ENCODE data around the gene CHAD. TPM values are rescaled to one million over a fixed set of nuclear protein-coding genes. Genes with fewer than 3 reads are reported as not detected.

Gene CHAD
- total and polyA plus RNA-seq, 2 of the 13 experiments (the other 11 are each of a cell fraction or from before 2014, with no cell fraction given) = 1.4 TPM; not detected in 1

DNA sequence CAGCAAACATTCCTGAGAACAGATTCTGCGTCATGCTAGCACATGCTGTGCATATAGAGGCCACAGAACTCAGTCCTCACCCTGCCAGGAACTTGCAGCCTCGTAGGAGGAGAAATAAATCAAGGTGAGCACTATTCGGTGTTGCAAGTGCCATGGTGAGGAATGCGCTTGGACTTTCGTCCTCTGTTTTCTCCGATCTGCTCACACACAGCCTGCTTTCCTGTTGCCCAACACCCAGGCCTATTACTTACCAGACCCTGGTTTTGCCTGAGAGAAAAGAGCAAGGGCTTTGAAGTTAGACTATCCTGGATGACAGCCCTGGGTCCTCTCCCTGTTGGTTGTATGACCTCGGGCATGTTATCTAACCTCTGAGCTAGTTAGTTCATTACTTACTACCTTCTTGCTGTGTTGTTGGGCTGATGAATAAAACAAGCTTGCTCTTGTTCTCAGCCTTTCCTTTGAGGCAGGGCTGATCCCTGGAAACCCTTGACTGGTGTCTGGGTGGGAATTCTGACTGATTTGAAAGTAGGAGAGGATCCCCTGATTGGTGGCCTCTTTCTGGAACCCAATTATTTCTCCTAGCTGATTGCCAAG lies 39.8 kb downstream of the CHAD start (continued):
- TF ChIP-seq, protein P1, sequence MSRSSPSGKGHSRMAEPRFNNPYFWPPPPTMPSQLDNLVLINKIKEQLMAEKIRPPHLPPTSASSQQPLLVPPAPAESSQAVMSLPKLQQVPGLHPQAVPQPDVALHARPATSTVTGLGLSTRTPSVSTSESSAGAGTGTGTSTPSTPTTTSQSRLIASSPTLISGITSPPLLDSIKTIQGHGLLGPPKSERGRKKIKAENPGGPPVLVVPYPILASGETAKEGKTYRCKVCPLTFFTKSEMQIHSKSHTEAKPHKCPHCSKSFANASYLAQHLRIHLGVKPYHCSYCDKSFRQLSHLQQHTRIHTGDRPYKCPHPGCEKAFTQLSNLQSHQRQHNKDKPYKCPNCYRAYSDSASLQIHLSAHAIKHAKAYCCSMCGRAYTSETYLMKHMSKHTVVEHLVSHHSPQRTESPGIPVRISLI (CRISPR knock-in tag; IDR thresholded peaks at IDR 0.05; ENCODE audit: borderline replicate concordance) = peak; percentile 44; the same call in 1 of the 2 replicates
- TF ChIP-seq, protein P2, sequence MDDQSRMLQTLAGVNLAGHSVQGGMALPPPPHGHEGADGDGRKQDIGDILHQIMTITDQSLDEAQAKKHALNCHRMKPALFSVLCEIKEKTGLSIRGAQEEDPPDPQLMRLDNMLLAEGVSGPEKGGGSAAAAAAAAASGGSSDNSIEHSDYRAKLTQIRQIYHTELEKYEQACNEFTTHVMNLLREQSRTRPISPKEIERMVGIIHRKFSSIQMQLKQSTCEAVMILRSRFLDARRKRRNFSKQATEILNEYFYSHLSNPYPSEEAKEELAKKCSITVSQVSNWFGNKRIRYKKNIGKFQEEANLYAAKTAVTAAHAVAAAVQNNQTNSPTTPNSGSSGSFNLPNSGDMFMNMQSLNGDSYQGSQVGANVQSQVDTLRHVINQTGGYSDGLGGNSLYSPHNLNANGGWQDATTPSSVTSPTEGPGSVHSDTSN (CRISPR knock-in tag; IDR thresholded peaks at IDR 0.05; ENCODE audit: borderline replicate concordance) = no peak
- no peak for TF ChIP-seq TOE1 (CRISPR knock-in tag; IDR thresholded peaks at IDR 0.05)
- TF ChIP-seq THYN1 (CRISPR knock-in tag; IDR thresholded peaks at IDR 0.05; ENCODE audit: borderline replicate concordance, low read depth) = no peak
- TF ChIP-seq SKI (IDR thresholded peaks at IDR 0.05; ENCODE audit: partially characterized antibody) = peak; percentile 71
- TF ChIP-seq FOXO1 (CRISPR knock-in tag; IDR thresholded peaks at IDR 0.05) = peak; percentile 97
- peak; percentile 79; the same call in 1 of the 2 replicates for TF ChIP-seq ARNTL (CRISPR knock-in tag; IDR thresholded peaks at IDR 0.05)
- peak; percentile 80; the same call in 1 of the 2 replicates for TF ChIP-seq GTF3A (CRISPR knock-in tag; conservative IDR thresholded peaks at IDR 0.05)
- peak; percentile 84 for TF ChIP-seq KMT2A (CRISPR knock-in tag; IDR thresholded peaks at IDR 0.05)
- no peak; the same call in 1 of the 2 replicates for TF ChIP-seq ZNF746 (CRISPR knock-in tag; IDR thresholded peaks at IDR 0.05)
- TF ChIP-seq SNRNP70 (IDR thresholded peaks at IDR 0.05; ENCODE audit: low read depth, low read length) = no peak
- TF ChIP-seq, protein P3, sequence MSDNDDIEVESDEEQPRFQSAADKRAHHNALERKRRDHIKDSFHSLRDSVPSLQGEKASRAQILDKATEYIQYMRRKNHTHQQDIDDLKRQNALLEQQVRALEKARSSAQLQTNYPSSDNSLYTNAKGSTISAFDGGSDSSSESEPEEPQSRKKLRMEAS (IDR thresholded peaks at IDR 0.05) = peak; percentile 76
- TF ChIP-seq, protein P4, sequence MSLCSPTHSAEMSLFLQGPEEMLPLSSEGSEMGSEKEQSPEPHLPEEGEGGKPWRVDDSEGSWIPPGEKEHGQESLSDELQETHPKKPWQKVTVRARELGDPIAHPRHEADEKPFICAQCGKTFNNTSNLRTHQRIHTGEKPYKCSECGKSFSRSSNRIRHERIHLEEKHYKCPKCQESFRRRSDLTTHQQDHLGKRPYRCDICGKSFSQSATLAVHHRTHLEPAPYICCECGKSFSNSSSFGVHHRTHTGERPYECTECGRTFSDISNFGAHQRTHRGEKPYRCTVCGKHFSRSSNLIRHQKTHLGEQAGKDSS (CRISPR knock-in tag; IDR thresholded peaks at IDR 0.05; ENCODE audit: borderline replicate concordance, low read depth) = peak; percentile 92
- TF ChIP-seq EED (CRISPR knock-in tag; IDR thresholded peaks at IDR 0.05) = no peak
- no peak for TF ChIP-seq FOXM1 (CRISPR knock-in tag; IDR thresholded peaks at IDR 0.05)
- TF ChIP-seq RARG (CRISPR knock-in tag; IDR thresholded peaks at IDR 0.05; ENCODE audit: low read depth) = no peak
- TF ChIP-seq PHF5A (CRISPR knock-in tag; IDR thresholded peaks at IDR 0.05; ENCODE audit: low read depth, unreplicated experiment) = no peak
- peak; percentile 79 for TF ChIP-seq ZNF263 (CRISPR knock-in tag; IDR thresholded peaks at IDR 0.05)
- TF ChIP-seq, protein P5, sequence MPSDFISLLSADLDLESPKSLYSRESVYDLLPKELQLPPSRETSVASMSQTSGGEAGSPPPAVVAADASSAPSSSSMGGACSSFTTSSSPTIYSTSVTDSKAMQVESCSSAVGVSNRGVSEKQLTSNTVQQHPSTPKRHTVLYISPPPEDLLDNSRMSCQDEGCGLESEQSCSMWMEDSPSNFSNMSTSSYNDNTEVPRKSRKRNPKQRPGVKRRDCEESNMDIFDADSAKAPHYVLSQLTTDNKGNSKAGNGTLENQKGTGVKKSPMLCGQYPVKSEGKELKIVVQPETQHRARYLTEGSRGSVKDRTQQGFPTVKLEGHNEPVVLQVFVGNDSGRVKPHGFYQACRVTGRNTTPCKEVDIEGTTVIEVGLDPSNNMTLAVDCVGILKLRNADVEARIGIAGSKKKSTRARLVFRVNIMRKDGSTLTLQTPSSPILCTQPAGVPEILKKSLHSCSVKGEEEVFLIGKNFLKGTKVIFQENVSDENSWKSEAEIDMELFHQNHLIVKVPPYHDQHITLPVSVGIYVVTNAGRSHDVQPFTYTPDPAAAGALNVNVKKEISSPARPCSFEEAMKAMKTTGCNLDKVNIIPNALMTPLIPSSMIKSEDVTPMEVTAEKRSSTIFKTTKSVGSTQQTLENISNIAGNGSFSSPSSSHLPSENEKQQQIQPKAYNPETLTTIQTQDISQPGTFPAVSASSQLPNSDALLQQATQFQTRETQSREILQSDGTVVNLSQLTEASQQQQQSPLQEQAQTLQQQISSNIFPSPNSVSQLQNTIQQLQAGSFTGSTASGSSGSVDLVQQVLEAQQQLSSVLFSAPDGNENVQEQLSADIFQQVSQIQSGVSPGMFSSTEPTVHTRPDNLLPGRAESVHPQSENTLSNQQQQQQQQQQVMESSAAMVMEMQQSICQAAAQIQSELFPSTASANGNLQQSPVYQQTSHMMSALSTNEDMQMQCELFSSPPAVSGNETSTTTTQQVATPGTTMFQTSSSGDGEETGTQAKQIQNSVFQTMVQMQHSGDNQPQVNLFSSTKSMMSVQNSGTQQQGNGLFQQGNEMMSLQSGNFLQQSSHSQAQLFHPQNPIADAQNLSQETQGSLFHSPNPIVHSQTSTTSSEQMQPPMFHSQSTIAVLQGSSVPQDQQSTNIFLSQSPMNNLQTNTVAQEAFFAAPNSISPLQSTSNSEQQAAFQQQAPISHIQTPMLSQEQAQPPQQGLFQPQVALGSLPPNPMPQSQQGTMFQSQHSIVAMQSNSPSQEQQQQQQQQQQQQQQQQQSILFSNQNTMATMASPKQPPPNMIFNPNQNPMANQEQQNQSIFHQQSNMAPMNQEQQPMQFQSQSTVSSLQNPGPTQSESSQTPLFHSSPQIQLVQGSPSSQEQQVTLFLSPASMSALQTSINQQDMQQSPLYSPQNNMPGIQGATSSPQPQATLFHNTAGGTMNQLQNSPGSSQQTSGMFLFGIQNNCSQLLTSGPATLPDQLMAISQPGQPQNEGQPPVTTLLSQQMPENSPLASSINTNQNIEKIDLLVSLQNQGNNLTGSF (CRISPR knock-in tag; IDR thresholded peaks at IDR 0.05) = no peak
- no peak for TF ChIP-seq ZNF138 (CRISPR knock-in tag; IDR thresholded peaks at IDR 0.05; ENCODE audit: low read depth)
- TF ChIP-seq ZFP62 (CRISPR knock-in tag; IDR thresholded peaks at IDR 0.05) = no peak
- TF ChIP-seq EEA1 (CRISPR knock-in tag; IDR thresholded peaks at IDR 0.05; ENCODE audit: borderline replicate concordance) = no peak
- no peak for TF ChIP-seq ZNF530 (CRISPR knock-in tag; IDR thresholded peaks at IDR 0.05; ENCODE audit: low read depth)
